Stimulated activated CD8-positive, alpha-beta memory T cell treated with anti-CD3 and anti-CD28 coated beads, Interleukin-12 subunit alpha, Interleukin-12 subunit beta, amount 100 ng/mL, for 24 hours (primary cell): ENCODE data around the gene NR2E1.

Source experiments
- DNase-seq: peaks from one replicate; pipeline ENCODE4 v3.0.0-alpha.2; 2020; ENCODE audit errors: extremely low read depth

The NR2E1 gene

GRCh38 chr6:108209738-108210137 is 43.9 kb downstream of the NR2E1 start:
- DNase-seq = no peak

- DNase-seq = no peak
Measured at GRCh38 chr6:108210556-108210955, 44.7 kb downstream of the NR2E1 start.

- DNase-seq = no peak
Measured at GRCh38 chr6:108211671-108212070, 45.8 kb downstream of the NR2E1 start.

GRCh38 chr6:108222064-108222463 is 56.2 kb downstream of the NR2E1 start:
- DNase-seq = no peak

- no peak for DNase-seq
Measured at GRCh38 chr6:108222504-108222903, 56.7 kb downstream of the NR2E1 start.

GRCh38 chr6:108227290-108227689 is 61.5 kb downstream of the NR2E1 start:
- DNase-seq = no peak

GRCh38 chr6:108228416-108228815 is 62.6 kb downstream of the NR2E1 start:
- no peak for DNase-seq

- DNase-seq = no peak
Measured at GRCh38 chr6:108235127-108235526, 69.3 kb downstream of the NR2E1 start.

- no peak for DNase-seq
Measured at GRCh38 chr6:108236791-108237190, 71.0 kb downstream of the NR2E1 start.

GRCh38 chr6:108238322-108238721 is 72.5 kb downstream of the NR2E1 start:
- DNase-seq = no peak
